Skeletal muscle tissue (tissue), 4 donors: ENCODE results near the gene S100Z. TPM values are rescaled to one million over a fixed set of nuclear protein-coding genes. Genes with fewer than 3 reads are reported as not detected.
"Not testable (repeated sequence)": the region's sequence is repeated elsewhere in the genome, so short reads cannot be mapped to it uniquely, and the experiment has no call there.

ENCODE experiments used
- H3K27ac ChIP-seq: one replicate; pipeline ENCODE4 v1.7.0; 2013; ENCODE audit warnings: mild to moderate bottlenecking, low read depth, low read length, inconsistent platforms
- H3K27me3 ChIP-seq, 3 donors: one replicate each; pipeline ENCODE4 v1.7.0; 2013; ENCODE audit warnings: low read length in 3 of 3; ENCODE audit not compliant: control insufficient read depth in 3 of 3, insufficient read depth in 3 of 3
- H3K36me3 ChIP-seq, 3 donors: one replicate each; pipeline ENCODE4 v1.7.0; 2013; ENCODE audit warnings: low read length in 3 of 3; ENCODE audit not compliant: control insufficient read depth in 3 of 3, insufficient read depth in 3 of 3
- H3K4me1 ChIP-seq, 3 donors: one replicate each; pipeline ENCODE4 v1.7.0; 2013; ENCODE audit warnings: low read length in 3 of 3, mild to moderate bottlenecking in 3 of 3; ENCODE audit not compliant: control insufficient read depth in 3 of 3, insufficient read depth in 3 of 3
- H3K4me3 ChIP-seq, 3 donors: one replicate each; pipeline ENCODE4 v1.7.0; 2013; ENCODE audit warnings: low read length in 3 of 3
- H3K9ac ChIP-seq, 3 donors: one replicate each; pipeline ENCODE4 v1.7.0; 2013; ENCODE audit warnings: low read length in 3 of 3, mild to moderate bottlenecking in 3 of 3, moderate library complexity in 2 of 3, low read depth in 1 of 3
- H3K9me3 ChIP-seq, 3 donors: one replicate each; pipeline ENCODE4 v1.7.0; 2013; ENCODE audit warnings: low read length in 3 of 3; ENCODE audit not compliant: control insufficient read depth in 3 of 3
- total RNA-seq: library from RNA; depleted of rRNA; stranded (reverse); fragments of >200 nt; gene quantifications from one replicate; pipeline ENCODE4 v1.2.3, GENCODE V29; 2014
- donor health status: Osteomylitis.

The S100Z gene
- total RNA-seq, 1 donor from 2014 or later: not detected

DNA sequence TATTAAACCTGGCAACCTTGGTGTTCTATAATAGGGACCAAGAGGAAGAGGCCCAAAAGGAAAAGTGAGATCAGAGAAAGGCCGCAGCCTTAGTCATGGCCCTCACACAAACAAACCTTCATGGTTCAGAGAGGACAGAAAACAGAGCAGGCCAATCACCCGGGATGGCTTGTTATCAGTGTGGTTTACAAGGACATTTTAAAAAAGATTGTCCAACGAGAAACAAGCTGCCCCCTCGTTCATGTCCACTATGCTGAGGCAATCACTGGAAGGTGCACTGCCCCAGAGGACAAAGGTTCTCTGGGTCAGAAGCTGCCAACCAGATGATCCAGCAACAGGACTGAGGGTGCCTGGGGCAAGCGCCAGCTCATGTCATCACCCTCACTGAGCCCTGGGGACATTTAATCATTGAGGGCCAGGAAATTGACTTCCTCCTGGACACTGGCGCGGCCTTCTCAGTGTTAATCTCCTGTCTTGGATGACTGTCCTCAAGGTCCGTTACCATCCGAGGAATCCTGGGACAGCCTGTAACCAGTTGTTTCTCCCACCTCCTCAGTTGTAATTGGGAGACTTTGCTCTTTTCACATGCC is 60.6 kb downstream of the S100Z start:
- H3K27ac ChIP-seq, H3K27me3 ChIP-seq, H3K4me3 ChIP-seq, H3K4me1 ChIP-seq, H3K9me3 ChIP-seq, H3K9ac ChIP-seq, H3K36me3 ChIP-seq: not testable (repeated sequence)

- not testable (repeated sequence) for H3K4me3 ChIP-seq, H3K27ac ChIP-seq, H3K27me3 ChIP-seq
Measured at GRCh38 chr5:76914671-76915070, 64.9 kb downstream of the S100Z start.

DNA sequence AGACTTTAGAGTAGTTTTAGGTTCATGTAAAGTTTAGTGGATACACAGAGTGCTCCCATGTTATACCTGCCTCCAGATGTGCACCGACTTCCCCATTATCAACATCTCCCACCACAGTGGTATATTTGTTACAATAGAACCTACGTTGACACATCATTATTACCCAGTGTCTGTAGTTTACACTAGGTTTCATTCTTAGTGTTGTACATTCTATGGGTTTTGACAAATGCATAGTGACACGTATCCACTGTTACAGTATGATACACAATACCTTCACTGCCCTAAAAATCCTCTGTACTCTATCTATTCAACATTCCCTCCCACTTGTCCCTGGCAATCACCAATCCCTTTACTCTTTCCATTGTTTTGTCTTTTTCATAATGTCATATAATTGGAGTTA is 68.7 kb downstream of the S100Z start:
- H3K27ac ChIP-seq: no peak overlapping the region
- H3K4me1 ChIP-seq: no peaks in the 10 kb centered on the region
- no peaks in the 10 kb centered on the region for H3K27me3 ChIP-seq

More at GRCh38 chr5:76914671-76915070, 64.9 kb downstream of the S100Z start:
- H3K9me3 ChIP-seq, H3K36me3 ChIP-seq, H3K9ac ChIP-seq, H3K4me1 ChIP-seq: not testable (repeated sequence)

DNA sequence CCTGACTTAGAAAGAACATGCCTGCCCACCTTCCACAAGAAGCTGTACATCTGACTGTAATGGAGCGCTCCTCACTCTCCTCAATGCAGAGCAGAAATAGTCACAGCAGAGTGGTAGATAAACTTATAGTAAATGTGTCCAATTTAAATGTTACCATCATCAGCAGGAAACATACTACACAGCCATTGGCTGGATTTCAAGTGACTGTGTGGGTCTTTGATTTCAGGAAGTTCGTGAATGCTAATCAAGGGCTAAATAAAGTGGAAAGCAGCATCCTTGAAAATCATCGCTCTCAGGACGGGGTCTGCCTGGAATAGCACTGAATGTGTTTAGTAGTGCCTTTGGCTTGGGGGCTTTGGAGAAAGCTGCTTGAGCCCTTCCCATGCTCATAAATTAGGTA is 70.7 kb downstream of the S100Z start:
- no peaks in the 10 kb centered on the region for H3K9me3 ChIP-seq
- H3K27ac ChIP-seq: no peak overlapping the region
- H3K4me1 ChIP-seq: no peaks in the 10 kb centered on the region
- H3K4me3 ChIP-seq: no peak overlapping the region
- no peaks in the 10 kb centered on the region for H3K27me3 ChIP-seq
- H3K9ac ChIP-seq: no peak overlapping the region
- H3K36me3 ChIP-seq: no peaks in the 10 kb centered on the region

More for the DNA sequence above, 68.7 kb downstream of the S100Z start:
- Histone ChIP-seq H3K9me3 (no peaks in the 10 kb centered on the region), H3K9ac (no peak overlapping the region), H3K4me3 (no peak overlapping the region), H3K36me3 (no peaks in the 10 kb centered on the region)

DNA sequence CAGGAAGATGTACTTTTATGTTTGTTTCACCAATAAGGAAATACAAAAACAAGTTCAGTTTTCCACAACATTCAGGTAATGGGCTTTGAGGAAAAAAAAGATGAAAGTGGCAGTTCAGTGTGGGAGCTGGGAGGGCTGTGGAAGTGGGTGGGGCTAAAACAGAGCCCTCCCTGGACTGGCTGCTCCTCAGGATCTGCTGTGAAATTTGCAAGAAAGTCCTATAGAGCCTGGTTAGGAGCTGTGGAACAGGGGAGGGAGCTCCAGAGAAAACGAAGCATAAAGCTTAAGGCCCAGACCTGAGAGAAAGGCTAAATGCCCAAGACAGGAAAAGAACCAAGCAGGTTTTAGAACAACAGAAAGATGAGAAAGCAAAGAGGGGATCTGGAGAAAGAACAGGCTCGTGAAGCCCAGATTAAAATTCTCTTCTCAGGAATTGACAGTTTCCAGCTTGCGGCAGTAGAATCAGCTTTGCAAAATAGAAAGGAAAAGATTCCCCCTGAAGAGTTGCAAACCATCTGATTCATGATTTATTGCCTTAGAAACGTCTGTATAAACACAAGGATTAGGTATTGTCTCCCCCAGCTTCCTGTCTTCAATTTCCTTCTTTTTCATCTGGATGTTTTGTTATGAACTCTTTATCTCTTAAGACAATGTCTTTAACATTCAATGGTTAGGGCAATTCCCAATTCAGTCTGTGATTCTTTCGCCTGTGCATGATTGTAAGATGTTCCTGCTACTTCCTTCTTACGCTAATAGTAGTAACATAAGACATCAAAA is 76.7 kb downstream of the S100Z start:
- Histone ChIP-seq H3K27ac (no peak overlapping the region), H3K9ac (no peak overlapping the region), H3K9me3 (no peaks in the 10 kb centered on the region), H3K27me3 (peaks cover 0 to 2% (median 0%) of the 10 kb centered on the region in 3 donors), H3K36me3 (no peaks in the 10 kb centered on the region), H3K4me1 (no peaks in the 10 kb centered on the region), H3K4me3 (no peak overlapping the region)

DNA sequence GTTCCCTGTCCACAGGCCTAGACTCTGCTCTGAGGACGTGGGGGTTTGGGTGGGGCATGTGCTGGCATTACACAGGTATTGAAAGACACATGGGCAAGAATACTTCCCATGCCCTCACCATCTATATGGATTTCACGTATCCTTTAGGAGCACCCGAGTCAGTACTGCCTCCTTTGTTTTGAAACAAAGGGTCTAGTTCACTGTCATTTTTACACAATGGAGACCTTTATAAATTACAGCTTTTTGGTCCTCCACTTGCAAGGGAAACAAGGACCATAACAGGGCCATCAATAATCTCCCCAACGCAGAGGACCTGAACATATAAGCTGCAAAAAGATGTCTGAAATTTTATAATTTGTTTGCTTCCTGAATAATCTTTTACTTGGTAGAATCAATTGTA is 78.1 kb downstream of the S100Z start:
- H3K27me3 ChIP-seq: peaks cover 0 to 2% (median 0%) of the 10 kb centered on the region in 3 donors
- H3K9ac ChIP-seq: no peak overlapping the region
- H3K4me3 ChIP-seq: no peak overlapping the region
- H3K36me3 ChIP-seq: no peaks in the 10 kb centered on the region
- H3K9me3 ChIP-seq: no peaks in the 10 kb centered on the region
- no peak overlapping the region for H3K27ac ChIP-seq
- H3K4me1 ChIP-seq: no peaks in the 10 kb centered on the region

DNA sequence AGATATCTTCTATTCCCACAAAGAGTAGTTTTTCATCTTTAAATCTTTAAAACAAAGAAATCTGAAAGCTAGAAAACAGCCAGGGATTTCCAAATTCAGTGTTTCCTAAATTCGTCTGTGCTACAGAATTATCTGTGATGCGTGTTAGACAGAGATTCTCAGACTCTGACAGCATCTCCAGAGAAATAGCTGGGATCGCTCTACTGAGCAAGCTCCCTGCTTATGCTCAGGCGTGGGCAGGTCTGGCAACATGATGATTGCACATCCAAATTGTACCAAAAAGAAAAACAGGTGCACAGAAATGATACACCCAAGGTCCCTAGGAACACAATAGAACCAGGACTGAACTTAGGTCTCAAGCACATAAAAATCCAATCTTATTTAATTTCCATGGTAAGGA is 80.3 kb downstream of the S100Z start:
- no peak overlapping the region for H3K9ac ChIP-seq
- H3K27me3 ChIP-seq: peaks cover 0 to 2% (median 0%) of the 10 kb centered on the region in 3 donors
- no peaks in the 10 kb centered on the region for H3K4me1 ChIP-seq
- no peaks in the 10 kb centered on the region for H3K36me3 ChIP-seq
- no peak overlapping the region for H3K27ac ChIP-seq
- no peak overlapping the region for H3K4me3 ChIP-seq
- no peaks in the 10 kb centered on the region for H3K9me3 ChIP-seq

DNA sequence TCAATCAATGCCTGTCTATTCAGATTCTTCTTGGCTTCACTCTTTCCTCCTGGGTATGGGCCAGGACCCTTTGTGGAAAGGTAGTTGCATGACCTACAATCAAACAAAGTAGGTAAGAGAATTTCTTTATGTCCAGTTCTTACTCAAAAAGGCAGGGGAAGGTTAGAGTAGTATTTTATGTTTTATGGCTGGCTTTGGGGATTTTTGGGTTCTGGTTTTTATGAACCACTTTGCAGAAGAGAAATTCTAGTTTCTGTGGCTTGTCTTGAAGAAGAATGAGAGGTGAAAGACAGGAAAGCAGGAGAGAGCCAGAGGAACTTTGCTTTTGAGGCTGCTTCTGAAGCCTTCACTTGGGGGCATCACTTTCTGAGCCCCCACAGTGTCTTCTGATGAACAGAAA is 88.4 kb downstream of the S100Z start:
- Histone ChIP-seq H3K36me3 (no peaks in the 10 kb centered on the region), H3K9ac (no peak overlapping the region)

GRCh38 chr5:76941000-76941399 is 91.2 kb downstream of the S100Z start:
- no peak overlapping the region for H3K27ac ChIP-seq
- H3K27me3 ChIP-seq: no peaks in the 10 kb centered on the region
- H3K9me3 ChIP-seq: no peaks in the 10 kb centered on the region
- H3K4me3 ChIP-seq: no peak overlapping the region
- no peaks in the 10 kb centered on the region for H3K4me1 ChIP-seq
- no peak overlapping the region for H3K9ac ChIP-seq
- H3K36me3 ChIP-seq: no peaks in the 10 kb centered on the region

More for the DNA sequence above, 88.4 kb downstream of the S100Z start:
- Histone ChIP-seq H3K27ac (no peak overlapping the region), H3K4me3 (no peak overlapping the region), H3K27me3 (no peaks in the 10 kb centered on the region), H3K4me1 (no peaks in the 10 kb centered on the region), H3K9me3 (no peaks in the 10 kb centered on the region)

GRCh38 chr5:76941442-76941841 is 91.6 kb downstream of the S100Z start:
- H3K4me3 ChIP-seq: no peak overlapping the region
- no peak overlapping the region for H3K27ac ChIP-seq
- no peaks in the 10 kb centered on the region for H3K36me3 ChIP-seq
- H3K4me1 ChIP-seq: no peaks in the 10 kb centered on the region
- no peaks in the 10 kb centered on the region for H3K27me3 ChIP-seq
- H3K9ac ChIP-seq: no peak overlapping the region
- H3K9me3 ChIP-seq: no peaks in the 10 kb centered on the region
